Peyer's patch (tissue), 4 donors: ENCODE measurements around the gene ANTXRL. TPM values are rescaled to one million over a fixed set of nuclear protein-coding genes. Genes with fewer than 3 reads are reported as not detected.

ENCODE experiments used
- DNase-seq, 3 donors: peaks; one replicate each; pipeline ENCODE4 v3.0.0-alpha.2; 2017 to 2019
- H3K27ac ChIP-seq, 4 donors: fragments of 200-600 bp; sonication (generic); one replicate each; pipeline ENCODE4 v1.5.1; 2016 to 2019
- H3K27me3 ChIP-seq, 2 donors: fragments of 200-600 bp; sonication (generic); one replicate each; pipeline ENCODE4 v1.5.1; 2019
- H3K36me3 ChIP-seq, 3 donors: fragments of 200-600 bp; sonication (generic); one replicate each; pipeline ENCODE4 v1.5.1; 2016 to 2019
- H3K4me1 ChIP-seq, 4 donors: fragments of 200-600 bp; sonication (generic); one replicate each; pipeline ENCODE4 v1.5.1; 2016 to 2019
- H3K4me3 ChIP-seq, 4 donors: fragments of 200-600 bp; sonication (generic); 1 replicate in 3 of 4; 2 replicates in 1 of 4; pipeline ENCODE4 v1.5.1; 2016 to 2019; ENCODE audit warnings: mild to moderate bottlenecking in 1 of 4
- H3K9me3 ChIP-seq, 4 donors: fragments of 200-600 bp; sonication (generic); one replicate each; pipeline ENCODE4 v1.5.1; 2016 to 2019; ENCODE audit warnings: mild to moderate bottlenecking in 1 of 4
- POLR2A ChIP-seq, 2 donors: fragments of 450-650 bp; IDR thresholded peaks; one replicate each; pipeline ENCODE4 v1.5.1; 2017; ENCODE audit warnings: antibody characterized with exemption in 2 of 2, mild to moderate bottlenecking in 2 of 2, moderate library complexity in 2 of 2
- total RNA-seq, 4 donors: library from RNA; depleted of rRNA; stranded (reverse); fragments of >200 nt; gene quantifications; one replicate each; pipeline ENCODE4 v1.1.0, GENCODE V29; 2016
- TF ChIP-seq, protein P1 (sequence below), 6 experiments: fragments of 450-650 bp in 4 of 6; fragments of 200-600 bp in 2 of 6; sonication (generic) in 1 of 6; IDR thresholded peaks; one replicate each; pipeline ENCODE4 v1.5.1; 2017 to 2019; ENCODE audit warnings: antibody characterized with exemption in 6 of 6, mild to moderate bottlenecking in 3 of 6, moderate library complexity in 1 of 6

Gene ANTXRL
- total RNA-seq, 4 donors from 2014 or later, result not detected

DNA sequence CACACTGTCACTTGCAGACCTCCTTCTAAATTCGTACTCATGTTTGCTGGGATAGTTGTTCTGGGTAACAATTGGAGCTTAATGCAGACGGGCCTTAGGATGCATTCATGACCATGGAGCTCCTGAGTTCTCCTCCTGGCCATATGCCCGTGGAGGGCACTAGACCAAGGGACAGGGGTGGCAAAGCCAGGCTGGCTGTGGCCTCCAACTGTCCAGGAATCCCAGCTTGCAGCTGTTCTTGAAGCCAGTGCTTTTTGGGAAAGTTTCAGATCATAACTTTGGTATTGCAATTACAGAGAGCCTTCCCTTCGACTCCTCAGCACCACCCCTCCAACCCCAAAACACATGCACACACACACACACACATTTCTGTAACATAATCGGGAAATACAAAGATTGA lies 30.6 kb downstream of the ANTXRL start:
- TF ChIP-seq, protein P1, sequence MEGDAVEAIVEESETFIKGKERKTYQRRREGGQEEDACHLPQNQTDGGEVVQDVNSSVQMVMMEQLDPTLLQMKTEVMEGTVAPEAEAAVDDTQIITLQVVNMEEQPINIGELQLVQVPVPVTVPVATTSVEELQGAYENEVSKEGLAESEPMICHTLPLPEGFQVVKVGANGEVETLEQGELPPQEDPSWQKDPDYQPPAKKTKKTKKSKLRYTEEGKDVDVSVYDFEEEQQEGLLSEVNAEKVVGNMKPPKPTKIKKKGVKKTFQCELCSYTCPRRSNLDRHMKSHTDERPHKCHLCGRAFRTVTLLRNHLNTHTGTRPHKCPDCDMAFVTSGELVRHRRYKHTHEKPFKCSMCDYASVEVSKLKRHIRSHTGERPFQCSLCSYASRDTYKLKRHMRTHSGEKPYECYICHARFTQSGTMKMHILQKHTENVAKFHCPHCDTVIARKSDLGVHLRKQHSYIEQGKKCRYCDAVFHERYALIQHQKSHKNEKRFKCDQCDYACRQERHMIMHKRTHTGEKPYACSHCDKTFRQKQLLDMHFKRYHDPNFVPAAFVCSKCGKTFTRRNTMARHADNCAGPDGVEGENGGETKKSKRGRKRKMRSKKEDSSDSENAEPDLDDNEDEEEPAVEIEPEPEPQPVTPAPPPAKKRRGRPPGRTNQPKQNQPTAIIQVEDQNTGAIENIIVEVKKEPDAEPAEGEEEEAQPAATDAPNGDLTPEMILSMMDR (IDR thresholded peaks at IDR 0.05), result no peak
- no peak for TF ChIP-seq POLR2A (IDR thresholded peaks at IDR 0.05)
- H3K4me3 ChIP-seq, result no peak overlapping the region
- DNase-seq, result no peak
- H3K9me3 ChIP-seq, result no peaks in the 10 kb centered on the region
- H3K36me3 ChIP-seq, result no peaks in the 10 kb centered on the region
- H3K27ac ChIP-seq, result no peak overlapping the region
- H3K4me1 ChIP-seq, result no peaks in the 10 kb centered on the region
- H3K27me3 ChIP-seq, result no peaks in the 10 kb centered on the region

DNA sequence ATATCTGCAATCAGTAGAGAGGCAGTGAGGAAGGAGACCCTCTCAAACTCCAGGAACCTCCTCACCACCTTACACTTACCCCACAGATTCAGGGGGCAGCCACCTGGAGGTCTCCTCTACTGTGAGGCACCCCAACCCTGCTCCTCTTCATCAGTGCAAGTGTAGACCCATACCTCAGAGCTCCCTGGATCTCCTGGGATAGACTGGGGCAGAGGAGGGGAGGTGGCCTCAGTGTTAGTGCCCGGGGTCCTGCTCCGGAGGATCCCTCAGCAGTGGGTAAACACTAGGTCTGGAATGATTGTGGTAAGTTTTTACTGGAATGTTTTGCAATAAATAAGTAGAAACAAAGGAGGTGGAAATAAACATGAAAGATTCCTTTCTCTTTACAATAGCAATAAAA lies 31.1 kb downstream of the ANTXRL start:
- no peak overlapping the region for H3K27ac ChIP-seq
- no peaks in the 10 kb centered on the region for H3K4me1 ChIP-seq
- DNase-seq, result no peak
- no peak for TF ChIP-seq POLR2A (IDR thresholded peaks at IDR 0.05)
- TF ChIP-seq, protein P1 (IDR thresholded peaks at IDR 0.05), result no peak
- no peaks in the 10 kb centered on the region for H3K36me3 ChIP-seq
- no peaks in the 10 kb centered on the region for H3K27me3 ChIP-seq
- H3K9me3 ChIP-seq, result no peaks in the 10 kb centered on the region
- no peak overlapping the region for H3K4me3 ChIP-seq

DNA sequence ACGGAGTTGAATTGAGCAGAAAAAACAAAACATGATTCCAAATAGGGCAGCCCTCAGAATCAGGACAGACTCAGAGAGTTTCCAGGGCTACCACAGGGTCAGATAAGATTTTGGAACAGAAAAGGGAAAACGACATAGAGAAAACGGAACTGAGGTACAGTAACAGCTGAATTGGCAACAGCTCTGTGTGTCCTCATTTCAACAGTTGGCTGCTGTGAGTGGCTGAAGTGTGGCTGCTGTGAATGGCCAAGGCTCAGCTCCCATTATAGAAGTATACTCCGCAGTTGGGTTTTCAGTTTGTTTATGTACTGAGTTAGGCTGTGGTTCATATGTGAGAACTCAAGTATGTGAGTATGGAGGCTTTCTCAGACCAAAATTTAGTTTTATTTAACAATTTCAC lies 32.0 kb downstream of the ANTXRL start:
- H3K27me3 ChIP-seq, result no peaks in the 10 kb centered on the region
- no peaks in the 10 kb centered on the region for H3K4me1 ChIP-seq
- no peak for DNase-seq
- no peak overlapping the region for H3K4me3 ChIP-seq
- TF ChIP-seq POLR2A (IDR thresholded peaks at IDR 0.05), result no peak
- no peaks in the 10 kb centered on the region for H3K36me3 ChIP-seq
- H3K9me3 ChIP-seq, result no peaks in the 10 kb centered on the region
- H3K27ac ChIP-seq, result no peak overlapping the region

DNA sequence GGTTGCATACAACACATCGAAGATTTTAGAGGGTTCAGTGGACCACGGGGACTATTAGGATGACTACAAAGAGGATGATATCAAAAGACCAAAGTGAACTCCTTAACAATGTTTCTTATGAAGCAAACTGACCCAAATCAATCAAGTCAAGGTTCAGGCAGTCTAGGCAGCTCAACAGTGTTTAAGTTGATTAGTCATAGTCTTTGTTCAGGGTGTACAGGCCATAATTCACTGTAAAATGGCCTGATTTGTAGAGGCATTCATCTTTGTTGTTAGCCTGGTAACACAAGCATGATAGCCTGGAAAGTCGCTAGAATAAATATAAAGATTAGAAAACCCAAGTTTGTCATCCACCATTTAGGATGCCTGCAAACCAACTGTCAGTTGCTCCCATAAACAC lies 32.6 kb downstream of the ANTXRL start:
- Histone ChIP-seq H3K9me3 (no peaks in the 10 kb centered on the region), H3K4me1 (no peaks in the 10 kb centered on the region), H3K4me3 (no peak overlapping the region), H3K27me3 (no peaks in the 10 kb centered on the region), H3K36me3 (no peaks in the 10 kb centered on the region), H3K27ac (no peak overlapping the region)
- no peak for TF ChIP-seq POLR2A (IDR thresholded peaks at IDR 0.05)
- TF ChIP-seq, protein P1 (IDR thresholded peaks at IDR 0.05), result no peak
- DNase-seq, result no peak

DNA sequence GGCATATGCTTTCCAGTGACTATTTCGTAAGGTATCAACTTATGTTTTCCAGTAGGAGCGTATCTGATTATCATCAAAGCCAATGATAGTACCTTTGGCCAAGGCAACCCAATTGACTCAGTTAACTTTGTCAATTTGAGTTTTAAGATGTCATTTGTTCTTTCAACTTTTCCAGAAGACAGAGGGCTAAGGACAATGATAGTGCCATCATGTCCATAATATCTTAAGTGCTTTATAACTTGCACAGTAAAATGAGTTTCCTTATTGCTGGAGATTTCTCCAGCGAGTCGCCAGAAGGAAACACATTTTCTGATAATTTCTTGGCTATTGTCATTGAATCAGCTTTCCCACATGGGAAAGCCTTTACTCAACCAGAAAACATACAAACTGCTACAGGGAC lies 35.0 kb downstream of the ANTXRL start:
- H3K27me3 ChIP-seq, result no peaks in the 10 kb centered on the region
- no peaks in the 10 kb centered on the region for H3K4me1 ChIP-seq
- TF ChIP-seq, protein P1 (IDR thresholded peaks at IDR 0.05), result no peak
- no peak for TF ChIP-seq POLR2A (IDR thresholded peaks at IDR 0.05)
- no peak overlapping the region for H3K27ac ChIP-seq
- H3K36me3 ChIP-seq, result no peaks in the 10 kb centered on the region
- H3K4me3 ChIP-seq, result no peak overlapping the region
- no peak for DNase-seq
- no peaks in the 10 kb centered on the region for H3K9me3 ChIP-seq

DNA sequence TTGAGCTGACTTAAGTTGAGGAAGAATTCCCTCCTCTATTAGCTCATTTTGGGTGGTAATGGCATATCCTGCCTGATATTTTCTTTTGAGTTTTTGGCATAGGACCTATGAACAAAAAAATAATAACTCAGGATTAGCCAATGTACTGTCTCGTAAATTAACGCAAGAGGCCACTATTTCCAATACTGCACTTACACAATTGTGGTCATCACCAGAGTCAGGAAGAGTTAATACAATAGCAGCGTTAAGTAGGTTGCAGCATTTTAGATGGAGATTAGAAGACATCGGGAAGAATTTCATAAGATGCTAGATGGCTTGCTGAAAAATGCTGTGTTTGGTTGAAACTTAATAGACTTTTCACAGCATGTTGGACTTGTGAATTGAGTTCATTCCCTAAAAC lies 36.4 kb downstream of the ANTXRL start:
- no peaks in the 10 kb centered on the region for H3K4me1 ChIP-seq
- no peak for DNase-seq
- H3K9me3 ChIP-seq, result no peaks in the 10 kb centered on the region
- no peaks in the 10 kb centered on the region for H3K27me3 ChIP-seq
- H3K36me3 ChIP-seq, result no peaks in the 10 kb centered on the region
- no peak overlapping the region for H3K4me3 ChIP-seq
- no peak overlapping the region for H3K27ac ChIP-seq
- no peak for TF ChIP-seq POLR2A (IDR thresholded peaks at IDR 0.05)
- TF ChIP-seq, protein P1 (IDR thresholded peaks at IDR 0.05), result no peak
